KMS-11 (cell line): ENCODE measurements around the gene GREM2.

Experiments used
- H2AFZ ChIP-seq: fragments of 200-600 bp; sonication (generic); 2 replicates; pipeline ENCODE4 v1.6.1; 2016; ENCODE audit warnings: antibody characterized with exemption, mixed run types, low read depth
- H3K27ac ChIP-seq: fragments of 200-600 bp; sonication (generic); 2 replicates; pipeline ENCODE4 v1.6.1; 2016; ENCODE audit warnings: mild to moderate bottlenecking, mixed run types
- H3K27me3 ChIP-seq: fragments of 200-600 bp; sonication (generic); 2 replicates; pipeline ENCODE4 v1.6.1; 2017; ENCODE audit warnings: mild to moderate bottlenecking, low read depth, mixed run types, moderate library complexity; ENCODE audit not compliant: insufficient read depth
- H3K36me3 ChIP-seq: fragments of 200-600 bp; sonication (generic); 2 replicates; pipeline ENCODE4 v1.6.1; 2017; ENCODE audit warnings: mild to moderate bottlenecking, mixed run types; ENCODE audit not compliant: insufficient read depth
- H3K4me1 ChIP-seq: fragments of 200-600 bp; sonication (generic); 2 replicates; pipeline ENCODE4 v1.6.1; 2016; ENCODE audit warnings: mild to moderate bottlenecking, low read depth, mixed run types; ENCODE audit not compliant: poor library complexity, severe bottlenecking
- H3K4me2 ChIP-seq: fragments of 200-600 bp; sonication (generic); 2 replicates; pipeline ENCODE4 v1.7.0; 2016; ENCODE audit warnings: mild to moderate bottlenecking, mixed run types
- H3K4me3 ChIP-seq: fragments of 200-600 bp; sonication (generic); IDR thresholded peaks from 2 replicates; pipeline ENCODE4 v1.6.1; 2017; ENCODE audit warnings: low read depth, low read length, mixed read lengths; ENCODE audit not compliant: insufficient read depth
- H3K79me2 ChIP-seq: fragments of 200-600 bp; sonication (generic); 2 replicates; pipeline ENCODE4 v1.6.1; 2016; ENCODE audit warnings: low read depth, mixed run types; ENCODE audit not compliant: insufficient read depth
- H3K9ac ChIP-seq: fragments of 200-600 bp; sonication (generic); 2 replicates; pipeline ENCODE4 v1.6.1; 2016; ENCODE audit warnings: mild to moderate bottlenecking, mixed run types
- H4K20me1 ChIP-seq: fragments of 200-600 bp; sonication (generic); 2 replicates; pipeline ENCODE4 v1.6.1; 2016; ENCODE audit warnings: mild to moderate bottlenecking, mixed run types; ENCODE audit not compliant: insufficient read depth
- TF ChIP-seq, protein P1 (sequence below): fragments of 200-600 bp; sonication (generic); conservative IDR thresholded peaks from 2 replicates; pipeline ENCODE4 v1.6.1; 2017; ENCODE audit warnings: low read depth, mild to moderate bottlenecking, antibody characterized with exemption, low read length, moderate library complexity, mixed read lengths

Gene GREM2

DNA sequence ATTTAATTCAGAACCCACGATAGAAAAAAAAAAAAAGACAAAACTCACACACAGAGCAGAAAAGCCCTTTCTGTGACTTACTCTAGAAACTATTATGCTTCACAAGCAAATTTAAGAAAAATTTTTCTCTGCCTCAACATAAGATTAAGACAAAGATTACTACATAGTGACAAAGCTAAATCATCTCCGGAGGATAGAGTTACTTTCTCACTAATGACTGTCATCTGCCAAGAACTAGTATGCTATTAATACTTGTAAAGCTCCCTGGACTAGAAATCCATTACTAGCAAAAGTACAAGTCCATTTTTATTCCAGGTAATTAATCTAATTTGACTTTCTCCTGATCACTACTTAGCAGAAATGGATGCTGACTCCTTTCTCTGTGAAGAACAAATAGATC is 25.9 kb downstream of the GREM2 start:
- no peak overlapping the region for H3K4me3 ChIP-seq
- H3K4me1 ChIP-seq, result peaks cover 21% of the 10 kb centered on the region
- H4K20me1 ChIP-seq, result no peaks in the 10 kb centered on the region
- no peak overlapping the region for H2AFZ ChIP-seq
- H3K9ac ChIP-seq, result no peak overlapping the region
- no peaks in the 10 kb centered on the region for H3K79me2 ChIP-seq
- H3K36me3 ChIP-seq, result no peaks in the 10 kb centered on the region
- TF ChIP-seq, protein P1, sequence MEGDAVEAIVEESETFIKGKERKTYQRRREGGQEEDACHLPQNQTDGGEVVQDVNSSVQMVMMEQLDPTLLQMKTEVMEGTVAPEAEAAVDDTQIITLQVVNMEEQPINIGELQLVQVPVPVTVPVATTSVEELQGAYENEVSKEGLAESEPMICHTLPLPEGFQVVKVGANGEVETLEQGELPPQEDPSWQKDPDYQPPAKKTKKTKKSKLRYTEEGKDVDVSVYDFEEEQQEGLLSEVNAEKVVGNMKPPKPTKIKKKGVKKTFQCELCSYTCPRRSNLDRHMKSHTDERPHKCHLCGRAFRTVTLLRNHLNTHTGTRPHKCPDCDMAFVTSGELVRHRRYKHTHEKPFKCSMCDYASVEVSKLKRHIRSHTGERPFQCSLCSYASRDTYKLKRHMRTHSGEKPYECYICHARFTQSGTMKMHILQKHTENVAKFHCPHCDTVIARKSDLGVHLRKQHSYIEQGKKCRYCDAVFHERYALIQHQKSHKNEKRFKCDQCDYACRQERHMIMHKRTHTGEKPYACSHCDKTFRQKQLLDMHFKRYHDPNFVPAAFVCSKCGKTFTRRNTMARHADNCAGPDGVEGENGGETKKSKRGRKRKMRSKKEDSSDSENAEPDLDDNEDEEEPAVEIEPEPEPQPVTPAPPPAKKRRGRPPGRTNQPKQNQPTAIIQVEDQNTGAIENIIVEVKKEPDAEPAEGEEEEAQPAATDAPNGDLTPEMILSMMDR, result no peak
- H3K27me3 ChIP-seq, result no peaks in the 10 kb centered on the region
- no peak overlapping the region for H3K27ac ChIP-seq
- H3K4me2 ChIP-seq, result no peak overlapping the region

DNA sequence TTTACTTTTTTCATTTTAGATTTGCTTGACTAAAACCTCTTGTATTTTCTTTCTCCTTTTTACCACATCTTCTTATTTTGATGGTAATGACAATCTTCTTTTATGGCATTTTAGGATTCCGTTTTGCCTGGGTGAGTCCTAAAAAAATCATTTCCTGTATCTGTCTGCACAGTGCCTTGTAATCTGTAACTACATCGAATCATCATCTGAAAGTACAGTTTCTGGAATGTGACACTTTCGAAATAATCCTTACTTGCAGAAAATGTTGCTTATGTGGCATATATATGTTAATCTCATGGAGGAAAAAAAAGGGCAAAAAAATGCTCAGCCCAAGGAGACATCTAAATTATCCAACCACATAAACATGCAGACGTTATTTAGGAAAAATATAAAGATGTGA is 29.0 kb downstream of the GREM2 start:
- Histone ChIP-seq H3K27ac (no peak overlapping the region), H3K4me1 (peaks cover 24% of the 10 kb centered on the region), H3K9ac (no peak overlapping the region), H3K27me3 (no peaks in the 10 kb centered on the region), H3K79me2 (no peaks in the 10 kb centered on the region), H3K4me2 (peak overlapping the region; percentile 63; the same call in 1 of the 2 replicates), H2AFZ (no peak overlapping the region), H4K20me1 (no peaks in the 10 kb centered on the region), H3K36me3 (no peaks in the 10 kb centered on the region), H3K4me3 (no peak overlapping the region)
- TF ChIP-seq, protein P1, result no peak

DNA sequence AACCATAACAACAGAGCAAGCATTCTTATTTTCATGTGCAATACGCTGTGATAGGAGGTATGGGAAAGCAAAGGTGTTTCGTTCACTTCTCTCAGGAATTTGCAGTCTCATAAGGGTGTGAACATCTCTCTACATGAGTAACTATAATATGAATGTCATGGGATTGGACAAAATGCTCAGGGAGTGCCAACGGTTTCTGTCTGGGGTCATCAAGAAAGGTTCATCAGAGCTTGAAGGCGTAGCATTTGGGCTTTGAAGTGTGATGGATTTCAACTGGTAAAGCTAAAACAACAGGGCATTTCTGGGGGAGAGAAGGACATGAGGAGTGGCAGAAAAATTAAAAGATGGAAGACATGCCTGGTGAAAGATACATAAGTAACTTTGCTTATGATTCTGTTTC is 32.4 kb downstream of the GREM2 start:
- Histone ChIP-seq H4K20me1 (no peaks in the 10 kb centered on the region), H3K4me3 (no peak overlapping the region), H3K79me2 (no peaks in the 10 kb centered on the region), H3K27me3 (no peaks in the 10 kb centered on the region), H3K4me2 (no peak overlapping the region), H2AFZ (no peak overlapping the region), H3K4me1 (peaks cover 50% of the 10 kb centered on the region), H3K27ac (no peak overlapping the region), H3K36me3 (no peaks in the 10 kb centered on the region), H3K9ac (no peak overlapping the region)
- TF ChIP-seq, protein P1, result no peak

DNA sequence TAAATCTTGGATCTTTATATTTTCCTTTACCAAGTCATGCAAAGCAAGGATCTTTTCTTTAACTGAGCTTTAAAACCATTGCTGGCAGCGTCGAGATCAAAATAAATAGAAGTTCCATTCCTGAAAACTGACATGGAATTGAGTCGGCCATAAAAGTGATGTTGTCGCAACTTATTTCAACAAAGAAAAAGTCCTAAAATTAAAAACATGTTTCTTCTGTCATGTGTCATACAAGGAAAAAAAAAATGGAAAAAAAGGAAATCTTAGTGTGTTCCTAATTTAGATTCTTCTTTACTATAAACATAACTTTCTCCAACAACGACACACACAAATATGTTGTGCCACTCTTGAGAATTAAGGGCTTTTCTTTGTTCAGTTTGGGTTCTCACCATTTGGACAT is 34.9 kb downstream of the GREM2 start:
- peaks cover 38% of the 10 kb centered on the region for H3K4me1 ChIP-seq
- no peak overlapping the region for H3K27ac ChIP-seq
- no peaks in the 10 kb centered on the region for H4K20me1 ChIP-seq
- peak overlapping the region; percentile 56 for H3K4me2 ChIP-seq
- H3K4me3 ChIP-seq, result no peak overlapping the region
- no peak overlapping the region for H3K9ac ChIP-seq
- TF ChIP-seq, protein P1, result no peak
- H3K27me3 ChIP-seq, result no peaks in the 10 kb centered on the region
- no peaks in the 10 kb centered on the region for H3K36me3 ChIP-seq
- H3K79me2 ChIP-seq, result no peaks in the 10 kb centered on the region
- no peak overlapping the region for H2AFZ ChIP-seq
